KMS-11 (cell line): ENCODE data around the gene CHD5.

Experiments used
- H2AFZ ChIP-seq: fragments of 200-600 bp; sonication (generic); 2 replicates; pipeline ENCODE4 v1.6.1; 2016; ENCODE audit warnings: antibody characterized with exemption, mixed run types, low read depth
- H3K27ac ChIP-seq: fragments of 200-600 bp; sonication (generic); 2 replicates; pipeline ENCODE4 v1.6.1; 2016; ENCODE audit warnings: mild to moderate bottlenecking, mixed run types
- H3K27me3 ChIP-seq: fragments of 200-600 bp; sonication (generic); 2 replicates; pipeline ENCODE4 v1.6.1; 2017; ENCODE audit warnings: mild to moderate bottlenecking, low read depth, mixed run types, moderate library complexity; ENCODE audit not compliant: insufficient read depth
- H3K36me3 ChIP-seq: fragments of 200-600 bp; sonication (generic); 2 replicates; pipeline ENCODE4 v1.6.1; 2017; ENCODE audit warnings: mild to moderate bottlenecking, mixed run types; ENCODE audit not compliant: insufficient read depth
- H3K4me1 ChIP-seq: fragments of 200-600 bp; sonication (generic); 2 replicates; pipeline ENCODE4 v1.6.1; 2016; ENCODE audit warnings: mild to moderate bottlenecking, low read depth, mixed run types; ENCODE audit not compliant: poor library complexity, severe bottlenecking
- H3K4me2 ChIP-seq: fragments of 200-600 bp; sonication (generic); 2 replicates; pipeline ENCODE4 v1.7.0; 2016; ENCODE audit warnings: mild to moderate bottlenecking, mixed run types
- H3K4me3 ChIP-seq: fragments of 200-600 bp; sonication (generic); IDR thresholded peaks from 2 replicates; pipeline ENCODE4 v1.6.1; 2017; ENCODE audit warnings: low read depth, low read length, mixed read lengths; ENCODE audit not compliant: insufficient read depth
- H3K79me2 ChIP-seq: fragments of 200-600 bp; sonication (generic); 2 replicates; pipeline ENCODE4 v1.6.1; 2016; ENCODE audit warnings: low read depth, mixed run types; ENCODE audit not compliant: insufficient read depth
- H3K9ac ChIP-seq: fragments of 200-600 bp; sonication (generic); 2 replicates; pipeline ENCODE4 v1.6.1; 2016; ENCODE audit warnings: mild to moderate bottlenecking, mixed run types
- H4K20me1 ChIP-seq: fragments of 200-600 bp; sonication (generic); 2 replicates; pipeline ENCODE4 v1.6.1; 2016; ENCODE audit warnings: mild to moderate bottlenecking, mixed run types; ENCODE audit not compliant: insufficient read depth
- CTCF ChIP-seq: fragments of 200-600 bp; sonication (generic); conservative IDR thresholded peaks from 2 replicates; pipeline ENCODE4 v1.6.1; 2017; ENCODE audit warnings: low read depth, mild to moderate bottlenecking, antibody characterized with exemption, low read length, moderate library complexity, mixed read lengths

The CHD5 gene

GRCh38 chr1:6157528-6158174, 22.5 kb downstream of the CHD5 start:
- no peak for TF ChIP-seq CTCF
- Histone ChIP-seq H3K4me3 (no peak overlapping the region), H3K4me2 (no peak overlapping the region), H3K36me3 (no peaks in the 10 kb centered on the region), H3K27me3 (peaks cover 94% of the 10 kb centered on the region), H4K20me1 (no peaks in the 10 kb centered on the region), H2AFZ (no peak overlapping the region), H3K27ac (no peak overlapping the region), H3K9ac (no peak overlapping the region), H3K4me1 (no peaks in the 10 kb centered on the region), H3K79me2 (no peaks in the 10 kb centered on the region)

- Histone ChIP-seq H3K4me1 (no peaks in the 10 kb centered on the region), H4K20me1 (no peaks in the 10 kb centered on the region), H3K4me2 (no peak overlapping the region), H3K4me3 (no peak overlapping the region), H3K9ac (no peak overlapping the region), H3K36me3 (no peaks in the 10 kb centered on the region), H3K27me3 (peaks cover 94% of the 10 kb centered on the region), H2AFZ (no peak overlapping the region), H3K79me2 (no peaks in the 10 kb centered on the region), H3K27ac (no peak overlapping the region)
- no peak for TF ChIP-seq CTCF
Measured at GRCh38 chr1:6157132-6157527, 23.0 kb downstream of the CHD5 start.

- Histone ChIP-seq H2AFZ (no peak overlapping the region), H3K4me2 (no peak overlapping the region)
Measured at GRCh38 chr1:6154525-6155319, 25.4 kb downstream of the CHD5 start.

GRCh38 chr1:6152882-6153281, 27.2 kb downstream of the CHD5 start:
- Histone ChIP-seq H3K9ac (no peak overlapping the region), H2AFZ (no peak overlapping the region), H3K36me3 (no peaks in the 10 kb centered on the region), H3K4me2 (no peak overlapping the region), H3K4me1 (peaks cover 4% of the 10 kb centered on the region), H3K79me2 (no peaks in the 10 kb centered on the region), H3K27me3 (peaks cover 93% of the 10 kb centered on the region), H3K27ac (no peak overlapping the region), H3K4me3 (no peak overlapping the region), H4K20me1 (no peaks in the 10 kb centered on the region)
- TF ChIP-seq CTCF = no peak

More at GRCh38 chr1:6154525-6155319, 25.4 kb downstream of the CHD5 start:
- Histone ChIP-seq H3K79me2 (no peaks in the 10 kb centered on the region), H3K27me3 (peaks cover 95% of the 10 kb centered on the region), H3K36me3 (no peaks in the 10 kb centered on the region), H3K27ac (no peak overlapping the region), H3K4me1 (no peaks in the 10 kb centered on the region), H3K4me3 (no peak overlapping the region), H3K9ac (no peak overlapping the region), H4K20me1 (no peaks in the 10 kb centered on the region)
- TF ChIP-seq CTCF = no peak
